ENCODE measurements around the gene EHBP1L1. TPM values are rescaled to one million over a fixed set of nuclear protein-coding genes. Genes with fewer than 3 reads are reported as not detected.

Gene EHBP1L1
- polyA plus RNA-seq, 2 of the 4 experiments (the other 2 are of a cell fraction) = 11.6 to 43.8 TPM

DNA sequence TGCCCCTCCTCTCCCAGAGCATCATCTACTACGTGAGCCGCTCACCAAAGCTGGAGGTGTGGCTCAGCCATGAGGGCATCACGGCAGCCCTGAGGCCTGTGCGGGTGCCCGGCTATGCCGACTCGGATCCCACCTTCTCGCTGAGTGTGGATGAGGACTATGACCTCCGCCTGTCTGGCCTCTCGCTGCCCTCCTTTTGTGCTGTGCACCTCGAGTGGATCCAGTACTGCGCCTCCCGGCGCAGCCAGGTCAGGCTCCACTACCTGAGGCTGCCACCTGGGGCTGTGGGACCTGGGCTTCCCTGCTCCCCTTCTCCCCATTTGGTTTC, 58.2 kb downstream of the EHBP1L1 start:
- no peak overlapping the region for H3K27ac ChIP-seq
- FAIRE-seq (no peak), ATAC-seq (no peak), DNase-seq (ENCODE audit: low read depth in 1 of 2, low spot score in 1 of 2) (no peak)
- CTCF ChIA-PET = interaction anchor here (1.0 to 8.2 kb wide), 3 partner anchors 9 to 250 kb away, joined by 4 to 54 read pairs (median 8); no protein-coding TSS in a partner anchor
- H3K4me2 ChIP-seq = no peak overlapping the region
- no peak overlapping the region for H3K4me3 ChIP-seq
- H3K9me3 ChIP-seq = no peaks in the 10 kb centered on the region
- POLR2A ChIA-PET = no interaction called here
- H3K4me1 ChIP-seq = peaks cover 16% of the 10 kb centered on the region
- no peak for TF ChIP-seq CTCF (IDR thresholded peaks at IDR 0.05)
- no peak for TF ChIP-seq ZC3H11A (IDR thresholded peaks at IDR 0.05)
- 90% methylated on average over 14 of the region's 14 CpGs for WGBS (ENCODE audit: missing lambda C conversion rate)

DNA sequence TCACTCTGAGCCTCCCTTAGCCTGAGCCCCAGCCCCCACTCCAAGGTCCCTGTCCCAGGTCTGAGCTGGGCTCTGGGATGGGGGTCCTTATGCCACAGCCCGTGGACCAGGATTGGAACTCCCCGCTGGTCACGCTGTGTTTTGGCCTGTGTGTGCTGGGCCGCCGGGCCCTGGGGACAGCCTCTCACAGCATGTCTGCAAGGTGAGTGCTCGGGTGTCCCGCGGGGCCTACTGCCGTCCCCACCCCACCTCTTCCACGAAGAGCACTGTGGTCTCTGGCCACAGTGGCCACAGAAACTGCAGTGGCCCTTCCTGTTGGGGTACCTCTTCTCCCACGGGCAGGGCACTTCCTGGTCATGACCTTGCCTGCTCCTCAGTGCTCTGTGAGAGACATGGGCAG, 58.6 kb downstream of the EHBP1L1 start:
- Histone ChIP-seq H3K4me3 (no peak overlapping the region), H3K27ac (no peak overlapping the region), H3K4me2 (no peak overlapping the region), H3K4me1 (peaks cover 16% of the 10 kb centered on the region), H3K9me3 (no peaks in the 10 kb centered on the region)
- no peak for TF ChIP-seq SREBF2 (IDR thresholded peaks at IDR 0.05)
- TF ChIP-seq, protein P1, sequence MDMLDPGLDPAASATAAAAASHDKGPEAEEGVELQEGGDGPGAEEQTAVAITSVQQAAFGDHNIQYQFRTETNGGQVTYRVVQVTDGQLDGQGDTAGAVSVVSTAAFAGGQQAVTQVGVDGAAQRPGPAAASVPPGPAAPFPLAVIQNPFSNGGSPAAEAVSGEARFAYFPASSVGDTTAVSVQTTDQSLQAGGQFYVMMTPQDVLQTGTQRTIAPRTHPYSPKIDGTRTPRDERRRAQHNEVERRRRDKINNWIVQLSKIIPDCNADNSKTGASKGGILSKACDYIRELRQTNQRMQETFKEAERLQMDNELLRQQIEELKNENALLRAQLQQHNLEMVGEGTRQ (IDR thresholded peaks at IDR 0.05) = no peak
- no peak for TF ChIP-seq POLR2AphosphoS2 (conservative IDR thresholded peaks at IDR 0.05; ENCODE audit: low read length)
- TF ChIP-seq HDAC2 (IDR thresholded peaks at IDR 0.05) = no peak
- no peak for TF ChIP-seq CBX8 (IDR thresholded peaks at IDR 0.05)
- TF ChIP-seq CHD2 (IDR thresholded peaks at IDR 0.05; ENCODE audit: low read length, partially characterized antibody) = no peak
- TF ChIP-seq PHF8 (IDR thresholded peaks at IDR 0.05; ENCODE audit: borderline replicate concordance, low read depth) = no peak
- TF ChIP-seq MYC (IDR thresholded peaks at IDR 0.05; ENCODE audit: borderline replicate concordance, low read length) = no peak
- TF ChIP-seq, protein P2, sequence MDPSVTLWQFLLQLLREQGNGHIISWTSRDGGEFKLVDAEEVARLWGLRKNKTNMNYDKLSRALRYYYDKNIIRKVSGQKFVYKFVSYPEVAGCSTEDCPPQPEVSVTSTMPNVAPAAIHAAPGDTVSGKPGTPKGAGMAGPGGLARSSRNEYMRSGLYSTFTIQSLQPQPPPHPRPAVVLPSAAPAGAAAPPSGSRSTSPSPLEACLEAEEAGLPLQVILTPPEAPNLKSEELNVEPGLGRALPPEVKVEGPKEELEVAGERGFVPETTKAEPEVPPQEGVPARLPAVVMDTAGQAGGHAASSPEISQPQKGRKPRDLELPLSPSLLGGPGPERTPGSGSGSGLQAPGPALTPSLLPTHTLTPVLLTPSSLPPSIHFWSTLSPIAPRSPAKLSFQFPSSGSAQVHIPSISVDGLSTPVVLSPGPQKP (IDR thresholded peaks at IDR 0.05; ENCODE audit: low read depth, low read length) = no peak
- no peak for TF ChIP-seq HMGXB4 (CRISPR knock-in tag; IDR thresholded peaks at IDR 0.05; ENCODE audit: borderline replicate concordance)
- TF ChIP-seq ZSCAN20 (CRISPR knock-in tag; IDR thresholded peaks at IDR 0.05) = no peak
- TF ChIP-seq HOXB5 (CRISPR knock-in tag; IDR thresholded peaks at IDR 0.05) = no peak
- TF ChIP-seq MAFK (IDR thresholded peaks at IDR 0.05; ENCODE audit: partially characterized antibody) = no peak
- no peak for TF ChIP-seq KDM1A (IDR thresholded peaks at IDR 0.05; ENCODE audit: low read depth)
- no peak for TF ChIP-seq CBX2 (IDR thresholded peaks at IDR 0.05; ENCODE audit: borderline replicate concordance, low read depth)
- no peak for TF ChIP-seq JUNB (IDR thresholded peaks at IDR 0.05)
- no peak for TF ChIP-seq FOSB (CRISPR knock-in tag; IDR thresholded peaks at IDR 0.05)
- TF ChIP-seq ESRRA (IDR thresholded peaks at IDR 0.05; ENCODE audit: borderline replicate concordance, low read length) = no peak
- no peak for TF ChIP-seq RNF2 (IDR thresholded peaks at IDR 0.05; ENCODE audit: borderline replicate concordance, low read depth)
- no peak for TF ChIP-seq JUN (IDR thresholded peaks at IDR 0.05)
- ChIA-PET POLR2A (no interaction called here), CTCF (interaction anchor here (8.2 kb wide), 1 partner anchor 9 kb away, joined by 54 read pairs; no protein-coding TSS in a partner anchor)
- ATAC-seq = no peak
- no peak for DNase-seq (ENCODE audit: low read depth in 1 of 2, low spot score in 1 of 2)
- no peak for FAIRE-seq
- 96% methylated on average over 7 of the region's 11 CpGs for WGBS (ENCODE audit: missing lambda C conversion rate)

Data from A549 (cell line).